B cell (primary cell): ENCODE results near the gene SIX1. TPM values are rescaled to one million over a fixed set of nuclear protein-coding genes. Genes with fewer than 3 reads are reported as not detected.

ENCODE experiments used
- ATAC-seq: fragments of 200-7000 bp; cut with Tn5 transposase; one replicate; pipeline ENCODE4 v1.10.0; 2021; ENCODE audit warnings: low read depth, mild to moderate bottlenecking, moderate number of reproducible peaks, moderate library complexity
- CTCF ChIA-PET: fragments of 350-600 bp; sonication (Branson Sonifier 250); formaldehyde crosslinking; loops from one replicate; lab custom pipeline; 2021; ENCODE audit warnings: antibody characterized with exemption, inconsistent platforms; lab: Charles Lee
- POLR2A ChIA-PET: fragments of 350-600 bp; sonication (Branson Sonifier 250); formaldehyde crosslinking; loops from one replicate; lab custom pipeline; 2021; ENCODE audit warnings: antibody characterized with exemption; lab: Charles Lee
- DNase-seq: peaks from one replicate; pipeline ENCODE4 v3.0.0; 2013
- H2AFZ ChIP-seq: 2 replicates; pipeline ENCODE4 v1.6.1; 2012; ENCODE audit warnings: mild to moderate bottlenecking, low read depth, low read length; ENCODE audit not compliant: insufficient read depth, poor library complexity, severe bottlenecking
- H3K27ac ChIP-seq, 2 donors: 1 replicate in 1 of 2; 2 replicates in 1 of 2; pipeline ENCODE4 v1.5.1; 2012 to 2013; ENCODE audit warnings: low read length in 2 of 2, mild to moderate bottlenecking in 2 of 2, moderate library complexity in 1 of 2
- H3K27me3 ChIP-seq, 4 experiments: fragments of 200-600 bp in 1 of 4; sonication (generic) in 1 of 4; replicated peaks in 1 of 4; 1 replicate in 2 of 4; 2 replicates in 2 of 4; pipeline versions ENCODE4 v1.6.1 to v1.7.0; 2013 to 2016; ENCODE audit warnings: low read length in 3 of 4, mild to moderate bottlenecking in 2 of 4, mixed read lengths in 1 of 4, moderate library complexity in 1 of 4; ENCODE audit not compliant: insufficient read depth in 4 of 4, control insufficient read depth in 3 of 4; ENCODE audit errors: control extremely low read depth in 1 of 4
- H3K36me3 ChIP-seq, 2 experiments: replicated peaks in 1 of 2; 1 replicate in 1 of 2; 2 replicates in 1 of 2; pipeline versions ENCODE4 v1.6.1 to v1.7.1; 2013; ENCODE audit warnings: low read length in 1 of 2; ENCODE audit not compliant: insufficient read depth in 2 of 2, control insufficient read depth in 1 of 2; ENCODE audit errors: control extremely low read depth in 1 of 2, extremely low read depth in 1 of 2
- H3K4me1 ChIP-seq, 2 donors: fragments of 200-600 bp in 1 of 2; sonication (generic) in 1 of 2; 1 replicate in 1 of 2; 2 replicates in 1 of 2; pipeline versions ENCODE4 v1.5.1 to v1.6.1; 2013 to 2017; ENCODE audit warnings: low read length in 2 of 2; ENCODE audit not compliant: control insufficient read depth in 2 of 2, insufficient read depth in 2 of 2
- H3K4me2 ChIP-seq: replicated peaks from 2 replicates; pipeline ENCODE3; 2012; ENCODE audit warnings: mild to moderate bottlenecking, low read depth, low read length; ENCODE audit not compliant: poor library complexity, severe bottlenecking
- H3K4me3 ChIP-seq, 5 experiments: fragments of 200-600 bp in 1 of 5; sonication (generic) in 1 of 5; 1 replicate in 3 of 5; 2 replicates in 2 of 5; pipeline versions ENCODE4 v1.5.1 to v1.7.0; 2011 to 2016; ENCODE audit warnings: low read length in 4 of 5, mild to moderate bottlenecking in 4 of 5, low read depth in 2 of 5, control low read depth in 1 of 5, moderate library complexity in 1 of 5; ENCODE audit not compliant: insufficient read depth in 1 of 5; ENCODE audit errors: control extremely low read depth in 1 of 5, extremely low read depth in 1 of 5
- H3K79me2 ChIP-seq: fragments of 200-600 bp; sonication (generic); one replicate; pipeline ENCODE4 v1.6.0; 2016; ENCODE audit warnings: low read length; ENCODE audit not compliant: control insufficient read depth, insufficient read depth
- H3K9ac ChIP-seq: fragments of 200-600 bp; sonication (generic); 2 replicates; pipeline ENCODE4 v1.6.1; 2017; ENCODE audit warnings: mild to moderate bottlenecking, low read length, moderate library complexity
- H3K9me3 ChIP-seq, 3 donors: one replicate each; pipeline versions ENCODE4 v1.6.1 to v1.7.1; 2013; ENCODE audit warnings: low read length in 2 of 3; ENCODE audit not compliant: control insufficient read depth in 2 of 3, insufficient read depth in 1 of 3; ENCODE audit errors: control extremely low read depth in 1 of 3
- H4K20me1 ChIP-seq: 2 replicates; pipeline ENCODE4 v1.6.0; 2012; ENCODE audit warnings: mild to moderate bottlenecking, low read length; ENCODE audit not compliant: insufficient read depth, control insufficient read depth, poor library complexity, severe bottlenecking
- H3K27ac Mint-ChIP-seq: one replicate; pipeline ENCODE4 v1.8.0; 2021; ENCODE audit warnings: mixed read lengths
- H3K27me3 Mint-ChIP-seq: one replicate; pipeline ENCODE4 v1.8.0; 2021; ENCODE audit warnings: mixed read lengths
- H3K4me1 Mint-ChIP-seq: one replicate; pipeline ENCODE4 v1.8.0; 2021; ENCODE audit warnings: mixed read lengths
- H3K4me3 Mint-ChIP-seq: one replicate; pipeline ENCODE4 v1.8.0; 2021; ENCODE audit warnings: mixed read lengths
- H3K9me3 Mint-ChIP-seq: one replicate; pipeline ENCODE4 v1.8.0; 2022; ENCODE audit warnings: mixed read lengths; ENCODE audit not compliant: insufficient read depth
- EZH2 ChIP-seq: IDR thresholded peaks from 2 replicates; pipeline ENCODE4 v1.6.1; 2012; ENCODE audit warnings: borderline replicate concordance, low read depth, mild to moderate bottlenecking, moderate library complexity, low read length; ENCODE audit not compliant: insufficient read depth, poor library complexity, severe bottlenecking
- WGBS: methylation state at CpG from one replicate; pipeline ENCODE4 v1.1.5; 2013; ENCODE audit warnings: missing lambda C conversion rate; ENCODE audit not compliant: insufficient coverage; 5-methylcytosine and 5-hydroxymethylcytosine counted together
- intact Hi-C: fragments of 100-400 bp; cut with micrococcal nuclease; formaldehyde crosslinking; loops from one replicate; pipeline ENCODE4 v1.10.0; 2022
- polyA plus RNA-seq: library from polyadenylated mRNA; depleted of rRNA; stranded (reverse); fragments of >200 nt; gene quantifications from 2 replicates; pipeline ENCODE4 v1.2.3, GENCODE V29; 2012
- total RNA-seq, 2 donors: library from RNA; stranded (reverse); fragments of 120-200 nt in 1 of 2; gene quantifications; 1 replicate in 1 of 2; 2 replicates in 1 of 2; pipeline versions ENCODE4 v1.2.3 to v1.2.4, GENCODE V29; 2013 to 2022
- TF ChIP-seq, protein P1 (sequence below): fragments of 200-600 bp; IDR thresholded peaks from one replicate; pipeline ENCODE4 v1.8.0; 2022; ENCODE audit warnings: antibody characterized with exemption, mild to moderate bottlenecking

SIX1 gene
- total and polyA plus RNA-seq, 2 donors (not counting 1 experiment from before 2014, with no cell fraction given) = 0.12 to 0.16 TPM

DNA sequence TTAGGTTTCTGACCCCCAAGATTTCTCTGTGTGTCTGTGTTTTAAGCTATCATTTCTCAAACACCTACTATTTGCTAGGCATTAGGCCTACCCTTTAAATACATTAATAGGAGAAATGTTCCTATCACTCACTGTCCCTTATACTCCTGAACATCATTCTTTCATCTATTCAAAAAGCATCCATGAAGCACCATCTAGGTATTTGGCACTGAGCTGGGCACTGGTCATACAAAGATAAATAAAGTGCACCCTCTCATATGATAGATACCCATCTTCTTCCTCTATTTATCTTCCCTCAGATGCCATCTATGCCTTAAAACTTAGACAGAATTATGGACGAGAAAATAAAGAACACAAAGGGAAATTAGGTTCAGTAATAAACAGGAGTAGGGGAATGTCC, 20.4 kb downstream of the SIX1 start:
- DNase-seq = no peak
- intact Hi-C loops = no loop called here
- no peak overlapping the region for H3K27ac Mint-ChIP-seq
- H3K9me3 Mint-ChIP-seq = no peaks in the 10 kb centered on the region
- POLR2A ChIA-PET = no interaction called here
- CTCF ChIA-PET = interaction anchor here (8.6 kb wide), 1 partner anchor 396 kb away, joined by 126 read pairs; no protein-coding TSS in a partner anchor
- peaks cover 0 to 7% (median 3%) of the 10 kb centered on the region in 4 experiments for H3K27me3 ChIP-seq
- TF ChIP-seq EZH2 = no peak
- TF ChIP-seq, protein P1, sequence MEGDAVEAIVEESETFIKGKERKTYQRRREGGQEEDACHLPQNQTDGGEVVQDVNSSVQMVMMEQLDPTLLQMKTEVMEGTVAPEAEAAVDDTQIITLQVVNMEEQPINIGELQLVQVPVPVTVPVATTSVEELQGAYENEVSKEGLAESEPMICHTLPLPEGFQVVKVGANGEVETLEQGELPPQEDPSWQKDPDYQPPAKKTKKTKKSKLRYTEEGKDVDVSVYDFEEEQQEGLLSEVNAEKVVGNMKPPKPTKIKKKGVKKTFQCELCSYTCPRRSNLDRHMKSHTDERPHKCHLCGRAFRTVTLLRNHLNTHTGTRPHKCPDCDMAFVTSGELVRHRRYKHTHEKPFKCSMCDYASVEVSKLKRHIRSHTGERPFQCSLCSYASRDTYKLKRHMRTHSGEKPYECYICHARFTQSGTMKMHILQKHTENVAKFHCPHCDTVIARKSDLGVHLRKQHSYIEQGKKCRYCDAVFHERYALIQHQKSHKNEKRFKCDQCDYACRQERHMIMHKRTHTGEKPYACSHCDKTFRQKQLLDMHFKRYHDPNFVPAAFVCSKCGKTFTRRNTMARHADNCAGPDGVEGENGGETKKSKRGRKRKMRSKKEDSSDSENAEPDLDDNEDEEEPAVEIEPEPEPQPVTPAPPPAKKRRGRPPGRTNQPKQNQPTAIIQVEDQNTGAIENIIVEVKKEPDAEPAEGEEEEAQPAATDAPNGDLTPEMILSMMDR = no peak
- no peak overlapping the region for H3K4me3 ChIP-seq
- no peak overlapping the region for H3K4me3 Mint-ChIP-seq
- H3K4me1 Mint-ChIP-seq = peaks cover 8% of the 10 kb centered on the region
- H4K20me1 ChIP-seq = no peaks in the 10 kb centered on the region
- no CpG with 5 or more reads among the region's 1 CpG for WGBS
- no peak overlapping the region for H2AFZ ChIP-seq
- H3K4me2 ChIP-seq = no peak overlapping the region
- no peaks in the 10 kb centered on the region for H3K79me2 ChIP-seq
- no peak for ATAC-seq
- H3K4me1 ChIP-seq = peaks cover 0 to 7% of the 10 kb centered on the region in 2 donors
- peaks cover 36% of the 10 kb centered on the region for H3K27me3 Mint-ChIP-seq
- H3K27ac ChIP-seq = no peak overlapping the region
- no peaks in the 10 kb centered on the region for H3K9me3 ChIP-seq
- H3K36me3 ChIP-seq = no peaks in the 10 kb centered on the region
- no peak overlapping the region for H3K9ac ChIP-seq

DNA sequence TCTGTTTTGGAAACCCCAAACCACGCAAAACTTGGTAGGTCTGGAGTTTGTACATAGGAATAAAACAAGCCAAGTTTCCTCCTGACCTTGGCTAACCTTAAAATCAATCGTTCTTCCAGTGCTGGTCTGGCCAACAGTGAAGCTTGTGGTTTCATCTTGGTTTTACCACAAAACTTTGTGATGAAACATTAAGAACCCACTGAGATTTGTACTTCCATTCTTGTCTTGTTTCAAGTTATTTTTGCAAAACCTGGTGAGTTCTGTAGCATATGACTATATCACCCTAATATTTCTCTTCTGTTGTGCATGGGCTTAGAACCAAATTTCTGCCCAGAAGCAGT, 26.4 kb downstream of the SIX1 start:
- no peak for TF ChIP-seq EZH2
- TF ChIP-seq, protein P1 = no peak
- no peak overlapping the region for H3K4me3 ChIP-seq
- H3K4me3 Mint-ChIP-seq = no peak overlapping the region
- no peak overlapping the region for H3K27ac ChIP-seq
- no peak overlapping the region for H2AFZ ChIP-seq
- no peak for ATAC-seq
- intact Hi-C loops = no loop called here
- H3K27me3 Mint-ChIP-seq = peaks cover 28% of the 10 kb centered on the region
- H3K9me3 ChIP-seq = no peaks in the 10 kb centered on the region
- CTCF ChIA-PET = interaction anchor here (1.0 to 8.6 kb wide), 5 partner anchors 14 to 630 kb away, joined by 3 to 126 read pairs (median 5); no protein-coding TSS in a partner anchor
- POLR2A ChIA-PET = no interaction called here
- peaks cover 5% of the 10 kb centered on the region for H3K4me1 Mint-ChIP-seq
- no peak overlapping the region for H3K27ac Mint-ChIP-seq
- no peaks in the 10 kb centered on the region for H3K36me3 ChIP-seq
- H3K27me3 ChIP-seq = peaks cover 0 to 4% (median 2%) of the 10 kb centered on the region in 4 experiments
- no peaks in the 10 kb centered on the region for H3K79me2 ChIP-seq
- no peak overlapping the region for H3K9ac ChIP-seq
- H3K4me1 ChIP-seq = no peaks in the 10 kb centered on the region
- no peak overlapping the region for H3K4me2 ChIP-seq
- no peaks in the 10 kb centered on the region for H3K9me3 Mint-ChIP-seq
- WGBS = 25% methylated on average over 2 of the region's 2 CpGs
- DNase-seq = no peak
- no peaks in the 10 kb centered on the region for H4K20me1 ChIP-seq
